GM12891 (cell line): Measurements from ENCODE around the gene IL1RAPL2.
"Not testable (repeated sequence)": the region's sequence is repeated elsewhere in the genome, so short reads cannot be mapped to it uniquely, and the experiment has no call there.

Experiments
- PAX5 ChIP-seq: IDR thresholded peaks from 2 replicates; pipeline ENCODE4 v1.6.1; 2011; ENCODE audit warnings: low read length, moderate library complexity, mild to moderate bottlenecking; ENCODE audit not compliant: insufficient read depth, severe bottlenecking
- POLR2A ChIP-seq: IDR thresholded peaks from 2 replicates; pipeline ENCODE4 v1.6.1; 2011; ENCODE audit warnings: low read depth, low read length, control low read depth
- POLR2AphosphoS5 ChIP-seq: IDR thresholded peaks from 2 replicates; pipeline ENCODE4 v1.6.1; 2011; ENCODE audit warnings: low read depth, low read length, control low read depth
- POU2F2 ChIP-seq: IDR thresholded peaks from 2 replicates; pipeline ENCODE4 v1.6.1; 2011; ENCODE audit warnings: low read depth, mild to moderate bottlenecking, control low read depth, low read length, moderate library complexity
- SPI1 ChIP-seq: IDR thresholded peaks from 2 replicates; pipeline ENCODE4 v1.6.1; 2011; ENCODE audit warnings: low read depth, low read length, control low read depth
- TAF1 ChIP-seq: IDR thresholded peaks from 2 replicates; pipeline ENCODE4 v1.6.1; 2011; ENCODE audit warnings: low read depth, low read length, control low read depth

DNA sequence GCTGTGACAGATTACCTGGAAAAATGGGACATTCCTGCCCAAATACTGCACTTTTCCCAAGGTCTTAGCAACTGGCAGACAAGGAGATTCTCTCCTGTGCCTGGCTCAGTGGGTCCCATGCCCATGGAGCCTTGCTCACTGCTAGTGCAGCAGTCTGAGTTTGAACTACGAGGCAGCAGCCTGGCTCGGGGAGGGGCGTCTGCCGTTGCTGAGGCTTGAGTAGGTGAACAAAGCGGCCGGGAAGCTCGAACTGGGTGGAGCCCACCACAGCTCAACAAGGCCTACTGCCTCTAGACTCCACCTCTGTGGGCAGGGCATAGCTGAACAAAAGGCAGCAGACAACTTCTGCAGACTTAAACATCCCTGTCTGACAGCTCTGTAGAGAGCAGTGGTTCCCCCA lies 1118.3 kb downstream of the IL1RAPL2 start:
- not testable (repeated sequence) for TF ChIP-seq POU2F2, POLR2A, PAX5, POLR2AphosphoS5, TAF1, SPI1
